Gastroesophageal sphincter (tissue), 3 donors: Measurements from ENCODE around the gene RNF213.

ENCODE experiments used
- EP300 ChIP-seq: sonication (generic); formaldehyde crosslinking; IDR thresholded peaks from one replicate; pipeline ENCODE4 v1.6.1; 2017; ENCODE audit warnings: antibody characterized with exemption, mild to moderate bottlenecking
- POLR2A ChIP-seq, 2 donors: fragments of 450-650 bp; IDR thresholded peaks; one replicate each; pipeline ENCODE4 v1.6.1; 2017; ENCODE audit warnings: antibody characterized with exemption in 2 of 2, mild to moderate bottlenecking in 2 of 2, moderate library complexity in 1 of 2
- POLR2AphosphoS5 ChIP-seq: sonication (generic); formaldehyde crosslinking; IDR thresholded peaks from one replicate; pipeline ENCODE4 v1.6.1; 2017; ENCODE audit warnings: antibody characterized with exemption
- TF ChIP-seq, protein P1 (sequence below), 4 experiments: fragments of 200-600 bp in 2 of 4; fragments of 450-650 bp in 2 of 4; sonication (generic) in 1 of 4; IDR thresholded peaks; one replicate each; pipeline ENCODE4 v1.5.1; 2017 to 2019; ENCODE audit warnings: antibody characterized with exemption in 4 of 4, mild to moderate bottlenecking in 2 of 4, moderate library complexity in 2 of 4

- TF ChIP-seq EP300 (no peak), POLR2A (IDR thresholded peaks at IDR 0.05) (no peak), POLR2AphosphoS5 (no peak)
- TF ChIP-seq, protein P1, sequence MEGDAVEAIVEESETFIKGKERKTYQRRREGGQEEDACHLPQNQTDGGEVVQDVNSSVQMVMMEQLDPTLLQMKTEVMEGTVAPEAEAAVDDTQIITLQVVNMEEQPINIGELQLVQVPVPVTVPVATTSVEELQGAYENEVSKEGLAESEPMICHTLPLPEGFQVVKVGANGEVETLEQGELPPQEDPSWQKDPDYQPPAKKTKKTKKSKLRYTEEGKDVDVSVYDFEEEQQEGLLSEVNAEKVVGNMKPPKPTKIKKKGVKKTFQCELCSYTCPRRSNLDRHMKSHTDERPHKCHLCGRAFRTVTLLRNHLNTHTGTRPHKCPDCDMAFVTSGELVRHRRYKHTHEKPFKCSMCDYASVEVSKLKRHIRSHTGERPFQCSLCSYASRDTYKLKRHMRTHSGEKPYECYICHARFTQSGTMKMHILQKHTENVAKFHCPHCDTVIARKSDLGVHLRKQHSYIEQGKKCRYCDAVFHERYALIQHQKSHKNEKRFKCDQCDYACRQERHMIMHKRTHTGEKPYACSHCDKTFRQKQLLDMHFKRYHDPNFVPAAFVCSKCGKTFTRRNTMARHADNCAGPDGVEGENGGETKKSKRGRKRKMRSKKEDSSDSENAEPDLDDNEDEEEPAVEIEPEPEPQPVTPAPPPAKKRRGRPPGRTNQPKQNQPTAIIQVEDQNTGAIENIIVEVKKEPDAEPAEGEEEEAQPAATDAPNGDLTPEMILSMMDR (IDR thresholded peaks at IDR 0.05) = no peak
Measured at GRCh38 chr17:80291691-80292487, 31.2 kb downstream of the RNF213 start.
